ENCODE measurements around the gene ABCG8.

Gene ABCG8

GRCh38 chr2:43887176-43887575 lies 48.4 kb downstream of the ABCG8 start:
- peaks cover 6% of the 10 kb centered on the region for H3K4me1 ChIP-seq
- H3K9ac ChIP-seq = no peak overlapping the region
- no peak overlapping the region for H3K4me3 ChIP-seq (ENCODE audit: low read depth, low read length)
- no peaks in the 10 kb centered on the region for H3K27me3 ChIP-seq (ENCODE audit: control insufficient read depth, insufficient read depth, low read length)
- H2AFZ ChIP-seq = no peak overlapping the region
- no peaks in the 10 kb centered on the region for H3K9me3 ChIP-seq (ENCODE audit: control insufficient read depth, low read length)
- TF ChIP-seq CTCF (IDR thresholded peaks at IDR 0.05) = no peak
- no peak overlapping the region for H3K4me2 ChIP-seq (ENCODE audit: low read length)
- H3K27ac ChIP-seq = no peak overlapping the region
- no peaks in the 10 kb centered on the region for H3K79me2 ChIP-seq
- H3K36me3 ChIP-seq (ENCODE audit: control insufficient read depth, insufficient read depth, low read length) = no peaks in the 10 kb centered on the region

- Histone ChIP-seq H3K27me3 (ENCODE audit: control insufficient read depth, insufficient read depth, low read length) (no peaks in the 10 kb centered on the region), H3K79me2 (no peaks in the 10 kb centered on the region), H3K4me2 (ENCODE audit: low read length) (no peak overlapping the region), H3K27ac (no peak overlapping the region), H3K4me3 (ENCODE audit: low read depth, low read length) (no peak overlapping the region), H3K36me3 (ENCODE audit: control insufficient read depth, insufficient read depth, low read length) (no peaks in the 10 kb centered on the region), H3K9me3 (ENCODE audit: control insufficient read depth, low read length) (no peaks in the 10 kb centered on the region), H3K9ac (no peak overlapping the region), H2AFZ (no peak overlapping the region), H3K4me1 (no peaks in the 10 kb centered on the region)
- no peak for TF ChIP-seq CTCF (IDR thresholded peaks at IDR 0.05)
Observed at GRCh38 chr2:43889416-43889815, 50.6 kb downstream of the ABCG8 start.

- Histone ChIP-seq H3K4me1 (no peaks in the 10 kb centered on the region), H3K27ac (no peak overlapping the region), H3K9ac (no peak overlapping the region), H3K9me3 (ENCODE audit: control insufficient read depth, low read length) (no peaks in the 10 kb centered on the region), H3K4me3 (ENCODE audit: low read depth, low read length) (no peak overlapping the region), H2AFZ (no peak overlapping the region), H3K27me3 (ENCODE audit: control insufficient read depth, insufficient read depth, low read length) (no peaks in the 10 kb centered on the region), H3K4me2 (ENCODE audit: low read length) (no peak overlapping the region), H3K79me2 (no peaks in the 10 kb centered on the region), H3K36me3 (ENCODE audit: control insufficient read depth, insufficient read depth, low read length) (no peaks in the 10 kb centered on the region)
- TF ChIP-seq CTCF (IDR thresholded peaks at IDR 0.05) = no peak
Observed at GRCh38 chr2:43890855-43891254, 52.1 kb downstream of the ABCG8 start.

GRCh38 chr2:43894743-43895142 lies 56.0 kb downstream of the ABCG8 start:
- no peaks in the 10 kb centered on the region for H3K27me3 ChIP-seq (ENCODE audit: control insufficient read depth, insufficient read depth, low read length)
- no peaks in the 10 kb centered on the region for H3K36me3 ChIP-seq (ENCODE audit: control insufficient read depth, insufficient read depth, low read length)
- no peaks in the 10 kb centered on the region for H3K9me3 ChIP-seq (ENCODE audit: control insufficient read depth, low read length)
- no peak overlapping the region for H3K4me3 ChIP-seq (ENCODE audit: low read depth, low read length)
- H3K4me1 ChIP-seq = no peaks in the 10 kb centered on the region
- H3K9ac ChIP-seq = no peak overlapping the region
- no peak for TF ChIP-seq CTCF (IDR thresholded peaks at IDR 0.05)
- H2AFZ ChIP-seq = no peak overlapping the region
- H3K79me2 ChIP-seq = no peaks in the 10 kb centered on the region
- no peak overlapping the region for H3K27ac ChIP-seq
- H3K4me2 ChIP-seq (ENCODE audit: low read length) = no peak overlapping the region

GRCh38 chr2:43896906-43897305 lies 58.1 kb downstream of the ABCG8 start:
- no peak overlapping the region for H3K4me2 ChIP-seq (ENCODE audit: low read length)
- H3K27me3 ChIP-seq (ENCODE audit: control insufficient read depth, insufficient read depth, low read length) = no peaks in the 10 kb centered on the region
- H3K36me3 ChIP-seq (ENCODE audit: control insufficient read depth, insufficient read depth, low read length) = no peaks in the 10 kb centered on the region
- H3K4me1 ChIP-seq = no peaks in the 10 kb centered on the region
- H3K79me2 ChIP-seq = no peaks in the 10 kb centered on the region
- H3K9me3 ChIP-seq (ENCODE audit: control insufficient read depth, low read length) = no peaks in the 10 kb centered on the region
- no peak overlapping the region for H3K27ac ChIP-seq
- no peak overlapping the region for H3K4me3 ChIP-seq (ENCODE audit: low read depth, low read length)
- no peak overlapping the region for H2AFZ ChIP-seq
- no peak for TF ChIP-seq CTCF (IDR thresholded peaks at IDR 0.05)
- no peak overlapping the region for H3K9ac ChIP-seq

Data from parathyroid adenoma (tissue), 2 donors.